Keratinocyte (primary cell): ENCODE data around the gene FUOM.

ENCODE experiments used
- EZH2 ChIP-seq: IDR thresholded peaks from one replicate; pipeline ENCODE4 v1.6.1; 2012; ENCODE audit warnings: inconsistent platforms, mild to moderate bottlenecking, low read length, moderate library complexity
- TF ChIP-seq, protein P1 (sequence below), 3 experiments: IDR thresholded peaks in 1 of 3; conservative IDR thresholded peaks in 1 of 3; optimal IDR thresholded peaks in 1 of 3; 2 replicates in 2 of 3; 3 replicates in 1 of 3; pipeline versions ENCODE3 to v1.5.1; 2011; ENCODE audit warnings: low read length in 3 of 3, mild to moderate bottlenecking in 3 of 3, moderate library complexity in 2 of 3, control low read depth in 1 of 3, inconsistent platforms in 1 of 3; ENCODE audit not compliant: insufficient read depth in 2 of 3; ENCODE audit errors: extremely low read depth in 1 of 3

DNA sequence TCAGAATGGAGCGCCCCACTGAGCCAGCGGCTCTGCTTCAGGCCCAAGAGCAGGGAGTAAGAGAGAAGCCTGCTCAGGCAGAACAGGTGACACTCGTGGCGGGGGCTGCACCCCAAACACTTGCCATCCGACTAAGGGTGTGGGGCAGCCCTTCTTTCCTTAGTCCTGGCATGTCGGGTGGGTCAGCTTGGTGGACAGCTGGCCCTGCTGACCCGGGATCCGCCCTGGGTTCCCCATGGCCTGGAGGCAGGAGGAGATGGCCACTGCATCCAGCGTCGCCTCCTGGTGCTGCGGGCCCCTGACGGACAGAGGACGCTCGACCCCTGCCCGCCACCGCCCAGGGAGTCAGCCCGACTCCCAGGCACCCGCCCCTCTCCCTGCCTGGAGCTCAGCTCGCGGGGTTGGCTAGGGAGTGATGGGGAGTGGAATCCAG lies 20.0 kb upstream of the FUOM start:
- TF ChIP-seq, protein P1, sequence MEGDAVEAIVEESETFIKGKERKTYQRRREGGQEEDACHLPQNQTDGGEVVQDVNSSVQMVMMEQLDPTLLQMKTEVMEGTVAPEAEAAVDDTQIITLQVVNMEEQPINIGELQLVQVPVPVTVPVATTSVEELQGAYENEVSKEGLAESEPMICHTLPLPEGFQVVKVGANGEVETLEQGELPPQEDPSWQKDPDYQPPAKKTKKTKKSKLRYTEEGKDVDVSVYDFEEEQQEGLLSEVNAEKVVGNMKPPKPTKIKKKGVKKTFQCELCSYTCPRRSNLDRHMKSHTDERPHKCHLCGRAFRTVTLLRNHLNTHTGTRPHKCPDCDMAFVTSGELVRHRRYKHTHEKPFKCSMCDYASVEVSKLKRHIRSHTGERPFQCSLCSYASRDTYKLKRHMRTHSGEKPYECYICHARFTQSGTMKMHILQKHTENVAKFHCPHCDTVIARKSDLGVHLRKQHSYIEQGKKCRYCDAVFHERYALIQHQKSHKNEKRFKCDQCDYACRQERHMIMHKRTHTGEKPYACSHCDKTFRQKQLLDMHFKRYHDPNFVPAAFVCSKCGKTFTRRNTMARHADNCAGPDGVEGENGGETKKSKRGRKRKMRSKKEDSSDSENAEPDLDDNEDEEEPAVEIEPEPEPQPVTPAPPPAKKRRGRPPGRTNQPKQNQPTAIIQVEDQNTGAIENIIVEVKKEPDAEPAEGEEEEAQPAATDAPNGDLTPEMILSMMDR (optimal IDR thresholded peaks at IDR 0.05 in 1 of 3, IDR thresholded peaks at IDR 0.05 in 1 of 3, conservative IDR thresholded peaks at IDR 0.05 in 1 of 3; ENCODE audit: extremely low read depth in 1 of 3, insufficient read depth in 2 of 3, low read length in 3 of 3) = no peak
- no peak for TF ChIP-seq EZH2
